Measurements from ENCODE around the gene ECE1.

Gene ECE1

GRCh38 chr1:21289700-21290545 lies at the start of gene ECE1:
Gene ECE1 (minus strand): TSS chr1:21290463. CDS start chr1:21290414, 49 bp downstream.
- DNase-seq = peak; percentile 52
- no peak for ATAC-seq
- Mint-ChIP-seq H3K27me3 (no peaks in the 10 kb centered on the region), H3K9me3 (no peaks in the 10 kb centered on the region), H3K27ac (peak within 1 kb of the TSS; percentile 99), H3K4me3 (peak within 1 kb of the TSS; percentile 88), H3K36me3 (ENCODE audit: low read depth) (peaks cover 36% of the 10 kb centered on the region), H3K4me1 (peaks cover 72% of the 10 kb centered on the region)

DNA sequence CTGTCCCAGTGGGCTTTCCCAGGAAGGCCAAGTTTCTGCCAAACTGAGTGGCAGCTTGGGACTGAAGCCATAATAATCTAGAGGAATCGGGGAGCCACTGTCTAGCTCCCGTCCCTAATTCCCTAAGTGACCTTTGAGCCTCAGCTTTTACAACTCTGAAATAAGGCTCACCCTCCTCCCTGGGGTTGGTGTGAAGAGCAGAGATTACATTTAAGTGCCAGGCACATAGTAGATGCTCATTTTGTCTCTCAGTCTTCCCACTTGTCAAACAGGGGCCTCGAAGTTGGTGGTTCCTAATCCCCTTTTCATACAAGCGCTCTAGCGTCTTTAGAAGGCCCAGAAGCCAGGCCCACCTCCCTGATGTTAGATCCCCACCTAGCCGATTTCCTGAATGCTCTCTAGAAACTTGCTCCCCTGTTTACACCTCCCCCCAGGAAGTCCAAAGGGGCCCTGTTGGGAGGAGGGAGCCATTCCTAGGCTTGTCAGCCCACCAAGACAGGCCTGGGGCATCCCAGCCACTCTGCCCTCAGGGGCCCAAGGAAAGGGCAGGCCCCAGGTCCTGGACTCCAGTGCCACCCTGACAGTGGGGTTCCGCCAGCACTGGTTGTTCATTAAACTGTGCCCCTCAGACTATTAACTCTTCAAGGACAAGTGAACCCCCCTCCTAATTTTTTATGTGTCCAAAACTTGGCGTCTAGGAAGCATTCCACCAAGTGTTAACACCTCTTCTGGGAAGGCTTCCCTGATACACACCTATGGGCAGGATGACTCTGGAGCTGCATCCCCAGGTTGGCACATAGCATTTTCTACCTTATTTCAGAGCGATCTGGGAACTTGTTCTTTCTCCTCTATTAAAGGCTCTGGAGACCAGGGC lies 49.3 kb upstream of the ECE1 start:
- no peak for DNase-seq
- no peaks in the 10 kb centered on the region for H3K27me3 Mint-ChIP-seq
- H3K4me1 Mint-ChIP-seq = peaks cover 93% of the 10 kb centered on the region
- no peak for ATAC-seq
- peaks cover 40% of the 10 kb centered on the region for H3K36me3 Mint-ChIP-seq (ENCODE audit: low read depth)
- no peak overlapping the region for H3K4me3 Mint-ChIP-seq
- H3K9me3 Mint-ChIP-seq = no peaks in the 10 kb centered on the region
- peak overlapping the region; percentile 8 for H3K27ac Mint-ChIP-seq

DNA sequence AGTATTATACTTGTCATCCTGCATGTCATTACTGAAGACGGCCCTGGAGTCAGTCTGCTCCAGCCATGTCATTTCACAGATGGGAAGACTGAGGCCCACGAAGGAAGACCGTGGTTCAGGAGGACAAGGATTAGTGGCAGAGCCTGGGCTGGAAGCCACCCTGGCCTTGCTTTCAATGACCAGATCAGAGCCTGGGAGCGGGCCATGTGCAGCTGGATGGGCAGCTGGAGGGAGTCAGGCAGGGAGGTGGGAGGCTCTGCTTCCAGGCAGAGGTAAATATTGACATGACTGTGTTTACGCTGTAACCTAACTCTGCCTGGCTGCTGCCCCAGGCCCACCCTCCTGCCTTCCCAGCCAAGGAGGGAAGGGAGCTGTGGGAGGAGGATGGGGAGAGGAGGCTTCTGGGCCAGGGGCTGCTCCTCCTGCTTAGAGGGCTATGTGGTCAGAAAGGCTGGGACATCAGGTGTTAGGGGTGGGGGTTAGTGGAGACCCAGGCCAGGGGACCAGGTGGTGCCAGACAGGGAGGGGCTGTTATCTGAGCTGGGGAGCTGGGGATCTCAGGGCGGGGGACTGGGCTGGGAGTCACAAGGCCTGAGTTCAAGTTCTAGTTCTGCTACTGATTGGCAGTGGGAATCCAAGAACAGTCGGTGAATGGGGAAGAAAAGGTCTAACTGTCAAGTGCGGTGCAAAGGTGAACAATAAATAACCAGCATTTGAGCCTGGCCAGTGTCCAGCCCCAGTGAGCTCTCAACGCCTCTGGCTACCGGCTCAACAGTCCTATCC lies 48.5 kb upstream of the ECE1 start:
- Mint-ChIP-seq H3K9me3 (no peaks in the 10 kb centered on the region), H3K4me3 (no peak overlapping the region), H3K36me3 (ENCODE audit: low read depth) (peaks cover 40% of the 10 kb centered on the region), H3K4me1 (peaks cover 99% of the 10 kb centered on the region), H3K27ac (peak overlapping the region; percentile 52), H3K27me3 (no peaks in the 10 kb centered on the region)
- DNase-seq (no peak), ATAC-seq (no peak)

GRCh38 chr1:21337928-21338572 lies 47.8 kb upstream of the ECE1 start:
- H3K27ac Mint-ChIP-seq = peak overlapping the region; percentile 52
- H3K27me3 Mint-ChIP-seq = no peaks in the 10 kb centered on the region
- H3K9me3 Mint-ChIP-seq = no peaks in the 10 kb centered on the region
- H3K4me1 Mint-ChIP-seq = peaks cover 99% of the 10 kb centered on the region
- H3K4me3 Mint-ChIP-seq = no peak overlapping the region
- DNase-seq (no peak), ATAC-seq (no peak)
- H3K36me3 Mint-ChIP-seq (ENCODE audit: low read depth) = peaks cover 34% of the 10 kb centered on the region

- H3K4me1 Mint-ChIP-seq = peaks cover 97% of the 10 kb centered on the region
- H3K4me3 Mint-ChIP-seq = no peak overlapping the region
- DNase-seq (no peak), ATAC-seq (no peak)
- no peaks in the 10 kb centered on the region for H3K9me3 Mint-ChIP-seq
- H3K36me3 Mint-ChIP-seq (ENCODE audit: low read depth) = peaks cover 30% of the 10 kb centered on the region
- H3K27ac Mint-ChIP-seq = peak overlapping the region; percentile 52
- H3K27me3 Mint-ChIP-seq = no peaks in the 10 kb centered on the region
These were observed 47.2 kb upstream of the ECE1 start for GRCh38 chr1:21337454-21337927.

GRCh38 chr1:21337010-21337437 lies 46.8 kb upstream of the ECE1 start:
- Mint-ChIP-seq H3K4me3 (peak overlapping the region; percentile 9), H3K27ac (peak overlapping the region; percentile 63)

DNA sequence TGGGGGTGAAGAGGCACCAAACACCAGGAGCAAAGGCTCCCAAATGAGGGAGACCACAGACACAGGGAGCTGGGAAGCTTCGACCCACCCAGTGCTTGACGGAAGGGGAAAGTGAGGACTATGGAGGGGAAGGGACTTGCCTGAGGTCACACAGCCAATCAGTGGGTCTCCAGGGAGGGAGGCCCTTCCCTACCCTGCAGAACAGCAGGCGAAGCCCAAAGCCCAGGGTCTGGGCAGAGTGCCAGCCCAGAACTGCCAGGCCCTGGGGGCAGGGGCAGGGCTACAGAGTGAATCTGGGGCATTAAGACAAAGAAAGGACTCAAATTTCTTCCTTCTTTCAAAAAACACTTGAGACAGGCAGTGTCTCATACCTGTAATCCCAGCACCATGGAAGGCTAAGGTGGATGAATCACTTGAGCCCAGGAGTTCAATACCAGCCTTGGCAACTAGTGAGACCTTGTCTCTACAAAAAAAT lies 45.5 kb upstream of the ECE1 start:
- H3K9me3 Mint-ChIP-seq = no peaks in the 10 kb centered on the region
- DNase-seq (no peak), ATAC-seq (no peak)
- H3K4me1 Mint-ChIP-seq = peaks cover 95% of the 10 kb centered on the region
- H3K36me3 Mint-ChIP-seq (ENCODE audit: low read depth) = peaks cover 23% of the 10 kb centered on the region
- no peaks in the 10 kb centered on the region for H3K27me3 Mint-ChIP-seq
- peak overlapping the region; percentile 94 for H3K27ac Mint-ChIP-seq
- H3K4me3 Mint-ChIP-seq = peak overlapping the region; percentile 82

More at GRCh38 chr1:21337010-21337437, 46.8 kb upstream of the ECE1 start:
- Mint-ChIP-seq H3K36me3 (ENCODE audit: low read depth) (peaks cover 27% of the 10 kb centered on the region), H3K4me1 (peaks cover 96% of the 10 kb centered on the region), H3K27me3 (no peaks in the 10 kb centered on the region), H3K9me3 (no peaks in the 10 kb centered on the region)
- DNase-seq = no peak
- no peak for ATAC-seq

- Mint-ChIP-seq H3K4me1 (peaks cover 96% of the 10 kb centered on the region), H3K27me3 (no peaks in the 10 kb centered on the region), H3K27ac (peak overlapping the region; percentile 94), H3K36me3 (ENCODE audit: low read depth) (peaks cover 24% of the 10 kb centered on the region), H3K9me3 (no peaks in the 10 kb centered on the region), H3K4me3 (peak overlapping the region; percentile 82)
- ATAC-seq = no peak
- no peak for DNase-seq
These were observed 44.9 kb upstream of the ECE1 start for GRCh38 chr1:21335088-21335691.

DNA sequence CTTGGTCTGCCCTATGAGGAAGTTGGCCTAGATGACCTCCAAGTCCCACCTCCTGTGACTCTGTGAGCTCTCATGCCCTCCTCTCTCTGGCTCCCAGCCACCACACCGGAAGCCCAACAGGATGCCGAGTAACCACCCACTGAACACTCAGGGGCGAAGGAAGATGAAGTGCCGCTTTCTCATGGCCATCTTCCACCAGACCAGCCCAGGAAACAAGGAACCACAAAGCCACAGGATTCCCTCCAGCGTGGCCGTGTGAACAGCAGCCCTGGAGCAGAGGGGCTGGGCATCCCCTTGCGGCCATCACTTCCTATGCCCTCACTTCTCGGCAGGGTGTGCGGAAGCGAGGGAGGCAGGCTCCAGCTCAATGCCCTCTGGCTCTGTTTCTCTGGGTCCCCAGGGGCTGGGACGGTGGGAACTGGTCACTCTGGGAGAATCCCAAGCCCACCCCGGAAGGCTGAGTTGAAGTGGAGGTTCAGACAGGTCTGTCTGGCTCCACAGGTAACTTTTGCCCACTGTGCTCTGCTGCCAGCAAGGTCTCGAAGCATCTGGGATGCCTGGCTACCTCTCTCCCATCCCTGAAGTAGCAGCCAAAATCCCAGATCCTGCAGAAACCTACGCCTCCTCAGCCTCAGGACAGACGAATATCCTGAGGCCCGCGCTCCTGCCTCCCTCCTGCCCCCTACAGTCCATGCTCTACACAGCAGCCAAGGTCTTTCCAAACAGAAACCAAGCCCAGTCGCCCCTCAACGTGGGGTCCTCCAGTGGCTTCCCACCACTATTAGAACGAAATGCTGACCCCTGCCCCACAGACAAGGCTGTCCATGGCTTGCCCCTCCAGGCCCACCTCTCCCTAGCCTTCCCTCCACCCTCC lies 44.2 kb upstream of the ECE1 start:
- ATAC-seq (peak; percentile 92), DNase-seq (peak; percentile 78)
- peaks cover 28% of the 10 kb centered on the region for H3K36me3 Mint-ChIP-seq (ENCODE audit: low read depth)
- peak overlapping the region; percentile 94 for H3K27ac Mint-ChIP-seq
- no peaks in the 10 kb centered on the region for H3K9me3 Mint-ChIP-seq
- H3K4me3 Mint-ChIP-seq = peak overlapping the region; percentile 82
- no peaks in the 10 kb centered on the region for H3K27me3 Mint-ChIP-seq
- H3K4me1 Mint-ChIP-seq = peaks cover 96% of the 10 kb centered on the region

- Mint-ChIP-seq H3K9me3 (no peaks in the 10 kb centered on the region), H3K4me1 (peaks cover 96% of the 10 kb centered on the region), H3K27ac (peak overlapping the region; percentile 94), H3K36me3 (ENCODE audit: low read depth) (peaks cover 35% of the 10 kb centered on the region), H3K4me3 (peak overlapping the region; percentile 82), H3K27me3 (no peaks in the 10 kb centered on the region)
- ATAC-seq (no peak), DNase-seq (no peak)
These were observed 43.6 kb upstream of the ECE1 start for GRCh38 chr1:21333824-21334213.

- Mint-ChIP-seq H3K4me1 (peaks cover 94% of the 10 kb centered on the region), H3K9me3 (no peaks in the 10 kb centered on the region), H3K4me3 (peak overlapping the region; percentile 29), H3K36me3 (ENCODE audit: low read depth) (peaks cover 38% of the 10 kb centered on the region), H3K27me3 (no peaks in the 10 kb centered on the region), H3K27ac (peak overlapping the region; percentile 73)
- no peak for ATAC-seq
- DNase-seq = no peak
These were observed 42.5 kb upstream of the ECE1 start for GRCh38 chr1:21332554-21333311.

Data from activated naive CD8-positive, alpha-beta T cell treated with anti-CD3 and anti-CD28 coated beads, Interleukin-2, amount 50 U/mL, for 24 hours (primary cell).